ENCODE results near the gene ACSS1. TPM values are rescaled to one million over a fixed set of nuclear protein-coding genes. Genes with fewer than 3 reads are reported as not detected.

ACSS1 gene
- total and polyA plus RNA-seq, 2 of the 8 experiments (the other 6 are each of a cell fraction or from before 2014, with no cell fraction given), result 2.6 to 3.4 TPM

- TF ChIP-seq CHD7 (IDR thresholded peaks at IDR 0.05; ENCODE audit: insufficient replicate concordance, low read length) (no peak), SP4 (IDR thresholded peaks at IDR 0.05; ENCODE audit: low read length) (no peak), PHF8 (conservative IDR thresholded peaks at IDR 0.05; ENCODE audit: low read depth, low read length) (no peak), YY1 (IDR thresholded peaks at IDR 0.05; ENCODE audit: low read depth, low read length) (no peak), RAD21 (IDR thresholded peaks at IDR 0.05 in 1 of 2, conservative IDR thresholded peaks at IDR 0.05 in 1 of 2; ENCODE audit: low read depth in 2 of 2, low read length in 2 of 2) (no peak), ATF2 (IDR thresholded peaks at IDR 0.05; ENCODE audit: low read length) (no peak), POU5F1 (IDR thresholded peaks at IDR 0.05; ENCODE audit: low read depth, low read length) (no peak)
Measured at GRCh38 chr20:25044660-25045342, 13.1 kb downstream of the ACSS1 start (continued).
